HG02981 (cell line): Measurements from ENCODE around the gene SPECC1.
"Not testable (repeated sequence)": the region's sequence is repeated elsewhere in the genome, so short reads cannot be mapped to it uniquely, and the experiment has no call there.

Source experiments
- ATAC-seq: cut with Tn5 transposase; IDR thresholded peaks from one replicate; pipeline ENCODE4 v1.9.1; 2021; ENCODE audit warnings: mild to moderate bottlenecking, moderate library complexity; ENCODE audit not compliant: unreplicated experiment

SPECC1 gene

GRCh38 chr17:20009302-20010098, at the start of gene SPECC1:
SPECC1 (plus strand) TSS chr17:20009359; CDS start chr17:20096652, 87,293 bp downstream.
- peak; percentile 94 for ATAC-seq

GRCh38 chr17:19962954-19963353, 46.2 kb upstream of the SPECC1 start:
- not testable (repeated sequence) for ATAC-seq

GRCh38 chr17:19973156-19973555, 36.0 kb upstream of the SPECC1 start:
- no peak for ATAC-seq

GRCh38 chr17:19975601-19976000, 33.6 kb upstream of the SPECC1 start:
- ATAC-seq = no peak

GRCh38 chr17:19977293-19978208, 31.6 kb upstream of the SPECC1 start, which contains the start of gene AKAP10:
AKAP10 (minus strand) TSS chr17:19977828; CDS start chr17:19977679, 149 bp downstream.
- ATAC-seq = peak; percentile 75

- ATAC-seq = peak; percentile 28
Observed at GRCh38 chr17:19978209-19978802, 30.9 kb upstream of the SPECC1 start.

- no peak for ATAC-seq
Observed at GRCh38 chr17:19978805-19979211, 30.4 kb upstream of the SPECC1 start.

GRCh38 chr17:19979917-19980770, 29.0 kb upstream of the SPECC1 start:
- no peak for ATAC-seq

- no peak for ATAC-seq
Observed at GRCh38 chr17:19986941-19987861, 22.0 kb upstream of the SPECC1 start.

GRCh38 chr17:19987897-19988296, 21.3 kb upstream of the SPECC1 start:
- ATAC-seq = no peak

GRCh38 chr17:19991252-19991885, 17.8 kb upstream of the SPECC1 start:
- ATAC-seq = no peak

- peak; percentile 92 for ATAC-seq
Observed at GRCh38 chr17:19992803-19993713, 16.1 kb upstream of the SPECC1 start.

- ATAC-seq = no peak
Observed at GRCh38 chr17:19996086-19996485, 13.1 kb upstream of the SPECC1 start.

- no peak for ATAC-seq
Observed at GRCh38 chr17:19996502-19996901, 12.7 kb upstream of the SPECC1 start.

- ATAC-seq = peak; percentile 17
Observed at GRCh38 chr17:20008242-20009051, 712 bp upstream of the SPECC1 start.

- no peak for ATAC-seq
Observed at GRCh38 chr17:20009052-20009301, 182 bp upstream of the SPECC1 start.
